ENCODE measurements around the gene CDS2.

CDS2 gene

DNA sequence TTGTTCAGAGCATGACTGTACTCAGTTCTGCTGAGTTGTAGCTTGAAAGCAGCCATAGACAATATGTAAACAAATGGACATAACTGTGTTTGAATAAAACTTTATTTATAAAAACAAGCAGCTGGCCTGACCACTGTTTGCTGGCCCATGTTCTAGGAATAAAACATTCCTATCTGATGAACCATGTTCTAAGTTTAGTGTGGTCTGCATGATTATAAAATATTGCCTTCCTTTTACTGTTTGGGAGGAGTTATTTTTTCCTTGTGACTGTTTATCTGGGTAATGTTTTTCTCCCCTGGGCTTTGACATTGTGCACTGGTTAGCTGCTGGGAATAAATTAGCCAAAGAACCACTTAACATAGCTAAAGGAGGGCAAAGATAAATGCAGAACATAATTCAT, 55.1 kb downstream of the CDS2 start:
- no peak for DNase-seq

DNA sequence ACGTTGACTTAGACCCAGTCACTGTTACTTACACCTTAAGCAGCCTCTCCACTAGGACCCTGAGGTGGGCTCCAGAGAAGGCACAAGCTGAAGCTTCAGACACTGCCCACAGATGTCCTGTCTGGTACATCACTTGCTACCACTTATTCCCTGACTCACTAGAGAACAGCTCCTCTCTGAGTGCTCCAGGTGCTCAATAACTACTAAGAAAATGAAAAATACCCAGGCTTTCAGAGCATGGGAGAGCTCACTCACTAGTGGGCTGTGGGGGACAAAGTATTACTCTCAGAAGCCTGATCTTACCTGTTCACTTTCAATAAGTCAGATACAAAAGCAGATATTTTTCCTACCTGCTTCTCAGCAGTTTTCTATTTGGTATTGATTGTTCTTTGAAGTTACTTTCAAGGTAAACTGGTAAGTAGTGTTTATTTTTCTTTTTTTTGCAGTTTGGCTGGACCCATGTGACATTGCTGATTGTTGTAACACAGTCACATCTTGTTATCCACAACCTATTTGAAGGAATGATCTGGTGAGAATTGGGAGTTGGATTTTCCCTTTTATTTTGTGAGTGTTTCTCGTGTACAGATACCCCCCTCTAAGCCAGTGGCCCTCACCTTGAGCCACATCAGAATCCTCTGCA, 55.9 kb downstream of the CDS2 start:
- no peak for DNase-seq

- no peak for DNase-seq
Measured at GRCh38 chr20:5183731-5184474, 57.1 kb downstream of the CDS2 start.

DNA sequence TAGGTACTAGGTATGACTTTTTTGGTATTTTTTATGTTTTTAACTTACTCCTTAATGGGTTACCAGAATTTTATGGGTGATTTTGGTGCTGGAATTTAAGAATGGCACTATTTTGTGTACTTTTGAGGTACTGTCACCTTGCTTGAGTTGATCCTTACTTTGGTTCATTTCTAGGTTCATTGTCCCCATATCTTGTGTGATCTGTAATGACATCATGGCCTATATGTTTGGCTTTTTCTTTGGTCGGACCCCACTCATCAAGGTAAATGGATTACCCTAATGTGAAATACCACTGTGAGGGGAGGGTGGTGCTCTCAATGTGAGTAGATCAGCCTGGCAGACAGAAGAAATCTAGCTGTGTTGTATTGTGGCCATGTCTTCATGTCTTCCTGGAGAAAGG, 57.9 kb downstream of the CDS2 start:
- no peak for DNase-seq

DNA sequence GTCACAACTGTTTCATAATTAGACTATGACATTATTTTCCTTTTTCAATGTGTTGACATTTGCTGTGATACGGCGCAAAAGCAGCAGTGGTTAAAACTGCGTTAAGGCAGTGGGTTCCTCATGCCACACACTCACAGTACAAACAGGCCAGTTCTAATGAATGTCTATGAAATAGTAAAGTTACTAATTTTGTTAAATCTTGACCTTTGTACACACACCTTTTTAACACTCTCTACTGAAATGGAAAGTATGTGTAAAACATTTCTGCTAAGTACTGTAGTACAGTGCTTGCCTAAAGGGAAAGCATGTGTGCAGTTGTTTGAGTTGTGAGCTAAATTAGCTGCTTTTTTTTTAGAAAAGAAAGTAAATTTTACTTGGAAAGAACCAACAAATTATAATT, 60.3 kb downstream of the CDS2 start:
- DNase-seq = no peak

DNA sequence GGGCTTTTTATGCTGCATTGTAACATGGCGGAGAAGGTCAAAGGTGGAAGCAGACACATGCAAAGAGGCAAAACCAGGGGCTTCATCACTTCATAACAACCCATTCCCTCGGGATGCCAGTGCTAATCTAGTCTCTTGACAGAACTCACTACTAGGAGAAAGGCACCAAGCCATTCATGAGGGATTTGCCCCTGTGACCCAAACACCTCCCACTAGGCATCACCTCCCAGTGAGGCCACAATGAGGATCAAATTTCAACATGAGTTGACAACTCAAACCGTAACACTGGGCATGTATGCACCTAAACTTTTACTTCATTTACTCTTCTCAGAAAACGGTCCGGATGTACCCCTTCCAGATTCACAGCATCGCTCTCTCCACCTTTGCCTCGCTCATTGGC, 61.9 kb downstream of the CDS2 start:
- DNase-seq = no peak

- no peak for DNase-seq
Measured at GRCh38 chr20:5189917-5190316, 63.1 kb downstream of the CDS2 start.

DNA sequence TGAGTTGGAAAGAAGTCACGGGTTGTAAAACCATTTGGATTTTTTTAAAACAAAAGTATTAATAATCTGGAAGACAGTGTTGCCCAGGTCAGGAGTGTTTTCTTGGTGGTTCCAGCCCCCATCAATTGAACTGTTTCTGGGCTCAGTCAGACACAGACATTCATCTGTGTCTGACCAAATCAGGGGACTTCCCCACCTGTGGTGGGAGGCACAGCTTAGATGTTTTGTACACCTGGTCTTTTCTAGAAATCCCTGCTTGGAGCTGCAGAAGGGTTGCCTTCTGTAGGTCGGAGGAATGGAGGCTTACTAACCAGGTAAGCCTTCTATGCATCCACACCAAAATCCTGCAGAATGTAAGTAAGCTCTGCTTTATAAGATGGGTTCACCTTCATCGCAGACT, 63.6 kb downstream of the CDS2 start:
- no peak for DNase-seq

DNA sequence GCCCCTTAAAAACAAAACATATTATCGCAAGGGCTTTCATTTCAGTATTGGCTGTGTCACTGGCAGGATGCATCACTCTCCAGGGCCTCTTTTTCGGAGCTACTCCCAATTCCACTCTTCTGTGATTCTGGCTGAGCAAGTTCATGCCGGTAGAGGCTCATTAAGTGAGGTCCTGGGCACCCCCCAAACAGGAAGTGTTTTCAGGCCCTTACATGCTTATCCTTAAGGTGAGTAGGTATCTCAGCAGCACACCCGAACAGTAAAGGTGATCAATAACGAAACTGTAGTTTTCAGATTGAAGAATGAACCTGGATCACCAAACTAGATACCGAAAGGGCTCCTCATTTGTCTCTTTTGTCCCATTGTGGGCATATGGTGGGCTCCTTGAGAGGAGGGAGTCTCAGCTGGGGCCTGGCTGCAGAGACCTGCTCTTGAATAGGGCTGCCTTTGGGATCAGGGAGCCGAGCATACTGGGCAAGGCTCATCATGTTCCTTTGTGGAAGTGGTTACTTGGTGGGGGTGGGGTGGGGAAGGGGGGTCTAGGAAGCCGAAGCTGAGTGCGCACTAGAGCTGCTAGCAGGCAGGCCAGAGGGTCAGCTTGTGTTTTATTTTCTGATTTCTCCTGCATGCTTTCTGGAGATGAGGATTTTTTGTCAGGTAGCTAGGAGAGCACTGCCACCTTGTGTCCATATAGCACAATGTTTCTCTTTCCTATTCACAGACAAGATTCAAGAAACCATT, 65.2 kb downstream of the CDS2 start:
- peak; percentile 66 to 82 (median 74) for DNase-seq

DNA sequence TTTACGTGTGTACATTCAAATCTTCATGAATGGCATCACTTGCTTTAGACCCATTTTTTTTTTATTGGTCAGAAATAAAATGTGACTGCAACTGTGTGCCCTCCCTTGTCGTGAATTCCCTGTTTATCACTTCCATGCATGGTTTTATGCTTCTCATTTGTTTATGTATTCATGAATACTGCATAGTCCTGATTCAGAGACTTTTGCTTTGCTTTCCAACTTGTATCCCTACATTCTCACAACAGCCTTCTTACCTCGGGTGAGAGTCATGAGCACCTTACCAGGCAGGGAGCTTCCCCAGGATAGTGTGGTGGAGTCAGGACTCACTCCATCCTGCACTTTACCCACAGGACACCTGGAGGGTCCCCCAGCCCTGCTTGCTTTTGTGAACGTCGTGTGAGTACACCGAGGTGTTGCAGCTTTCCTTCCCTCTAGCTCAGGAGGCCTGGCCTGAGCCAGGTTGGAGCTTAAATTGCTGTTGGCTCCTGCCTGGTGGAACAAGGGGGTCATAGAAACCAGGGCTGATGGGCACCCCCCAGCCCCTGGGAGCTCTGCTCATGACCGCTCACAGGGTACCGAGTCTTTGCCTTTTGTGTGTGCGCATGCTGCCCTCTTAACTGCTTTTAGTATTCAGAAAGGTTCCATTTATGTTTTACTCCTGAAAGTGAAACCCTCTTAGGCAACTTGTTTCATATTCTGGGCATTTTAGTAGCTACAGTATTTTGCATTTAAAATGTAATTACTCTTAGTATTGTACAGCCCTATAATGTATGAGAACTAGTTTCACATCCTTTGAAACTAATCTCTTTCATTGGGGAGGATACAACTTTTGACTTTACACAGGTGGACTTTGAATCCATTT, 66.0 kb downstream of the CDS2 start:
- DNase-seq = no peak

- no peak for DNase-seq
Measured at GRCh38 chr20:5195655-5196054, 68.8 kb downstream of the CDS2 start.

DNA sequence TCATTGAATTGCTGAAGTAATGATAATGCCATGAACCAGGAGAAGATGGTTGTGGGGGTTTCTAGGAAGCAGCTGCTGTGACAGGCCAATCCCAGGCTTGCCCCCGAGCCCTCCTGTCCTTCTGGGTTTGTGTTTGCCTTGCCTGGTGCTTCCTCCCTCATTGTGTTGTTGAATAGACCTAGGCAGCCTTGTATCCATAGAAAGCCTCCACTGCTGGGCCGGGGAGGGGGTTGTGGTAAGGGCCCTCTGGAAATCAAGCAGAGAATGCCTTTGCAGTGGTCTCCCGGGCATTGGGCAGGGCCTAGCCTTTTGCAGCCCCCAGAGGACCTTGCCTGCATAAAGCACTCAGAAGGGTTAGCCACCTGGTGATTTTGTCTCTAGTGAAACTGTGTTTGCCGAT, 69.3 kb downstream of the CDS2 start:
- no peak for DNase-seq

DNA sequence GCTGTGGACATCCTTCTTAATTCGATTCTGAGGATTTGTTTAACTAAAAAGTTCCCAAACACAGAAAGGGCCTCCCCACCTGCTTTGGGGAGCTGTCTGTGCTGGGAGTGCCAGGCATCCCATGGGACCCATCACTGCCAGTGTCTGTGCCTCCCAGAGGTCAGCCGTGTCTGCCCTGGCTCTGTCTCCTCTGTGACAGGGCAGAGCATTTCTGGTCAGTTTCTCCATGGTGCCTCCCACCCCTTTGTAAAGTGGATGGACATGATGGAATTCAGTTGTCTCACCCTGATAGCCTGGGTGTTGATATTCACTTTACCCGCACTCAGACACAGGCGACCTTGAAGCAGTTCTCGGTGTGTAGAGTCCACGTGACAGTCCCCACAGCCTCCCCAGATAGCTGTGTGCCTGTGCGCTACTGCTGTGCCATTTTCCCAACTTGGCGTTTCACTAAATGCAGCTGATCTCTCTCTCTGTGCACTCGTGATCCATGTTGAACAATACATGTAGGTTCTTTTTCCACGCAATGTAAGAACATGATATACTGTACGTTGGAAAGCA, 70.5 kb downstream of the CDS2 start:
- DNase-seq = no peak

DNA sequence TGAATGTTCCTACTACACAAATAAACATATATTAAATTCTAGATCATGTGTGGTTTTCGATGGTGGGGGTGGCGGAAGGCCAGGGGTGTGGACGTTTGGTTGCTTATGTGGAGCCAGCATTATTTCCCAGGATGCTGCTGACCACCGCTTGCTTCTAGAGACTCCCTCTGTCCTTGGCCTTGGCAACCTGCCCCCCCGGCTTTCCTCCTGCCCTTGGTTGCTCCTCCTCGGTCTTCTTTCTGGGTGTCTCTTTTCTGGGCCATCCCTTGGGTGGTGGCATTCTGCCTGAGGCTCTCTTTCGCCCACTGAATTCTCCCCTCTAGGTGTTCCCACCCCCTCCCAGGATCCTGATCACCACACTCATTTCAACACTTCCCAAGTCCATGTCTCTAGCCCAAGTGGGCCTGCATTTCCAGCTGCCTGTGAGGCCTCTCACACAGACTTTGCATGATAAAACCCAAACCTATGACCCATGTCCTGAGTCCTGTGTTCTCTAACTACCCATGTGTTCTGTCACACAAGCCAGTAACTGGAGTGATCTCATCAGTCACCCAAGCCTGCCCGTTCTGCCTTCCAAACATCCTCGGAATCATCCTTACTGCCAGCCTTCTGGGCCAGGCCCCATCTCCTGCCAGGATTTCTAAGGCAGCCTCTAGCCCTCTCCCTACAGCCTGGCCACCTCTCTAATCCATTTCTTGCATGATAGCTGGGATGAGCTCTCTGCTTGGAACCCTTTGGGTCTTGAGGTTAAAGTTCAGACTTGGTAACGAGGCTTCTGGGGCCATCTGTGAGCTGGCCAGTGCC, 71.2 kb downstream of the CDS2 start:
- DNase-seq = no peak

DNA sequence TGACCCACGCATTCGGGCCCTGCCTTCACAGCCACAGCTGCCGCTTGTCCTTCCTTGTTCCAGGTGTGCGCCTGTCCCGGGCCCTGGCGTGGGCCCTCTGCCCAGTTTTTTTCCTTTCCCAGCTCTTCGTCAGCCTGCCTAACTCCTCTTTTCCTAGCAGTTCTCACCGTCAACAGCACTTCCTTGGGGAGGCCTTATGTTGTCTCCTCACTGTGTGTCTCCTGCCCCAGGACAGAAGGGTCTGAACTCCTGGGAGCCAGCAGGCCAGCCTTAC, 71.8 kb downstream of the CDS2 start:
- DNase-seq = no peak

DNA sequence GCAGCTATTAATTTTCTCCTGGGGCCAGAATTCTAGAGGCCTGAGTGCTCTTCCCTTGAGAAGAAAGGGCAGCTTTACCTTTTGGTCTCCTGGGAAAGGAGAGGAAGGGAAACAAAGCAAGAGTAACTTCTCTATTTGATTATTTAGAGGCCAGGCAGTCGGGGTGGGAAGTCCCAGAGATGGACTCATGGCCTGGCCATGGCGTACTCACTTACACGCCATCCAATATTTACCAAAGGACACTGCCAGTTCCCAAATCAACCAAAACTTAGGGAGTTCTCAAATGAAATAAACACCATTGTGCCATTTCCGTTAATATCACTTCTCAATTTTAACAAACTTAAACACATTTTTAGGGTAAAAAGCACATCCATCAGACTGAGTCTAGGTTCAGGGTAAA, 76.6 kb downstream of the CDS2 start:
- no peak for DNase-seq

DNA sequence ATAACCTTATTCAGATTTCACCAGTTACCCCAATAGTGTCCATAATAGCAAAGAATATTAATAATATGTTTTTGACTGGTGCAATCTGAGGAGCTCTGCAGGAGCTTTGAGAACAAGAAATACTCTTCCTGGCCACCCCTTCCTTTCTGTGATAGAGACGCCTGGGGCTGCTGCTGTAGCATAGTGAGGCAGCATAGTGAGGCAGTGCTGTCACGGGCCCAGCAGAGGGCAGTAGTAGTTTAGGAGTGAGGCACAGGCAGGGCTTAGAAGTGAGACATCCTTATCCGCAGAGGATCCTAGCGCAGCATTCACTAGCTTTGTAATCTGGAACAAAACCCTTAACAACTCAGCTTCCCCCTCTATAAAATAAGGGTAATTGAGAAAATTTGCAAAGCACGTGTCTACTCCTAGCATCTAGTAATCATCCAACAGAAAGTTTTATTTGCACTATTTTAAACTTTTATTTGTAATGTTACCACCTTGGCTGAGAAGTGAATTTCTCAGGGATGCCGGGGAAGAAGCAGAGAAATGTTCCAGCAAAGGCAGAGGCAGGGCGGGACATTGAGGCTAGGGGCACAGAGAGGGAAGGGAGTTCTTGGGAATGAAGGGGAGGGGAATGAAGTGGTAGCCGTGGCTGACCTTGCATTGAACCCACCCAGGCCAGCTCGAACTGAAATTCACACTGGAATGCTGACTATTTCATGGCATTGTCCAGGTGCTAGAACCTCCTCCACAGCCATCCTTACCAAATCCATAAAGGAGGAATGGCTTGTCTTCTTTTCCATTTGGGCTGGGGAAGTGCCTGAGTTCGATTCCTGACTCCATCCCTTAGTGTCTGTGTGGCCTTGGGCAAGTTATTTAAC, 78.8 kb downstream of the CDS2 start:
- DNase-seq = peak; percentile 81 to 86 (median 84)

- no peak for DNase-seq
Measured at GRCh38 chr20:5207138-5207537, 80.3 kb downstream of the CDS2 start.

DNA sequence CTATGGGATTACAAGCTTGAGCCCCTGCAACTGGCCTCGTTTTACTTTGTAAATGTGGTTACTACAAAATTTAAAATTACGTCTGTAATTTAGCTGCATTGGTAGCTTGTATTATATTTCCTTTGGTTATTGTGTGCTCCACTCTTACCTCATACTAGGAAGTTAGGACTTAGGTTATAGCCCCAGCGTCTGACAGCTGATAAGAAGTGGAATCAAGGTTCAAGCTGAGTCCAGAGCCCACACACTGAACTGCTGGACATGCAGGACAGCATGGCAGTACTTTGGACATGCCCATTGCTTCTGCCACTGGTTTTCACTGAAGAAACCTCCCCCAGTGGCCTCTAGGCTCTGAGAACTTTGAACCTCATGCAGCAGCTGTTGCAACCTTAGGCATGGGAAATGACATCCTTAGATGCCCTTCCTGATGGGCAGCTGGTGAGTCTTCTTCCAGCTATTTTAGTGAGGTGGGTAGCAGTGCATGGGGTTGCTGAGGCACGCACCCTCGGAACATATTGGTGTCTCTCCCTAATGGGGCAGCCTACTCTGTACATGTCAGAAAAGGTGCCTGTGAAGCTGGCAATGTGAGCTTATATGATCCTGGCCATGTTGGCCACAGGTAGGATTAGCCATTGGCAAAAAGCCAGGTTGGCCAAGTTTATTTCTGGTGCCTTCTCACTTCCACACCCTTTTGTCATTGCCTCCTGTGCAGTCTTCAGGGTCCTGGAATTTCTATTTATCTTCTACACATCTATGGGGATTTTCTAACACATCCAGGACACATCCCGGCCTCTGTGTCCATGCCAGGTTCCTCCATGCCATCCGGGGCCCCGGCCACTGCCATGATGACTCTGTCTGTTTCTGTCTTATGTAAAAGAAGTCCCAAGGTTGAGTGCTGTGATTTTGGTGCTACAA, 85.3 kb downstream of the CDS2 start:
- DNase-seq = no peak

All from suppressor macrophage (primary cell).